ENCODE data around the gene ZNF35.

DNA sequence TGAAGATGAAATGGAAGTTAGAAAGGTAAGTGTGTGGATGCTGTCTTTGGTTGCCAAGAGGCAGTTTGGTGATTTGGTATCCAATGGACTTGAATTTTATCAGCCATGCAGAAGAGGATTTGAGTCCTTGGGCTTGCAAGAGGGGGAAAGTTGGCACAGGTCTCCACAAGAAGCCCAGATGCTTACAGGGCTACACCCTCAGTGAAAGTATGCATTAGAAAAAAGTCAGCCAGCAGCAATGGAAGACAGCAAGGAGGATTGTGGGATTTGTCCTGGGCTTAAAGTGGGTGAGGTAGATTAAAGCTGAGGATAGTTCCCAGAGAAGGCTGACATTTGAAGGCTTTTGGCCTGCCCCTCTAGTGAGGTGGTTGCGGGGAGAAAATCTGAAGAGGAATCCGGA is 46.8 kb upstream of the ZNF35 start:
- TF ChIP-seq, protein P1, sequence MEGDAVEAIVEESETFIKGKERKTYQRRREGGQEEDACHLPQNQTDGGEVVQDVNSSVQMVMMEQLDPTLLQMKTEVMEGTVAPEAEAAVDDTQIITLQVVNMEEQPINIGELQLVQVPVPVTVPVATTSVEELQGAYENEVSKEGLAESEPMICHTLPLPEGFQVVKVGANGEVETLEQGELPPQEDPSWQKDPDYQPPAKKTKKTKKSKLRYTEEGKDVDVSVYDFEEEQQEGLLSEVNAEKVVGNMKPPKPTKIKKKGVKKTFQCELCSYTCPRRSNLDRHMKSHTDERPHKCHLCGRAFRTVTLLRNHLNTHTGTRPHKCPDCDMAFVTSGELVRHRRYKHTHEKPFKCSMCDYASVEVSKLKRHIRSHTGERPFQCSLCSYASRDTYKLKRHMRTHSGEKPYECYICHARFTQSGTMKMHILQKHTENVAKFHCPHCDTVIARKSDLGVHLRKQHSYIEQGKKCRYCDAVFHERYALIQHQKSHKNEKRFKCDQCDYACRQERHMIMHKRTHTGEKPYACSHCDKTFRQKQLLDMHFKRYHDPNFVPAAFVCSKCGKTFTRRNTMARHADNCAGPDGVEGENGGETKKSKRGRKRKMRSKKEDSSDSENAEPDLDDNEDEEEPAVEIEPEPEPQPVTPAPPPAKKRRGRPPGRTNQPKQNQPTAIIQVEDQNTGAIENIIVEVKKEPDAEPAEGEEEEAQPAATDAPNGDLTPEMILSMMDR (IDR thresholded peaks at IDR 0.05) = no peak
- no peak for TF ChIP-seq POLR2A (IDR thresholded peaks at IDR 0.05)
